Measurements from ENCODE around the gene OVAAL.

- TF ChIP-seq, protein P1, sequence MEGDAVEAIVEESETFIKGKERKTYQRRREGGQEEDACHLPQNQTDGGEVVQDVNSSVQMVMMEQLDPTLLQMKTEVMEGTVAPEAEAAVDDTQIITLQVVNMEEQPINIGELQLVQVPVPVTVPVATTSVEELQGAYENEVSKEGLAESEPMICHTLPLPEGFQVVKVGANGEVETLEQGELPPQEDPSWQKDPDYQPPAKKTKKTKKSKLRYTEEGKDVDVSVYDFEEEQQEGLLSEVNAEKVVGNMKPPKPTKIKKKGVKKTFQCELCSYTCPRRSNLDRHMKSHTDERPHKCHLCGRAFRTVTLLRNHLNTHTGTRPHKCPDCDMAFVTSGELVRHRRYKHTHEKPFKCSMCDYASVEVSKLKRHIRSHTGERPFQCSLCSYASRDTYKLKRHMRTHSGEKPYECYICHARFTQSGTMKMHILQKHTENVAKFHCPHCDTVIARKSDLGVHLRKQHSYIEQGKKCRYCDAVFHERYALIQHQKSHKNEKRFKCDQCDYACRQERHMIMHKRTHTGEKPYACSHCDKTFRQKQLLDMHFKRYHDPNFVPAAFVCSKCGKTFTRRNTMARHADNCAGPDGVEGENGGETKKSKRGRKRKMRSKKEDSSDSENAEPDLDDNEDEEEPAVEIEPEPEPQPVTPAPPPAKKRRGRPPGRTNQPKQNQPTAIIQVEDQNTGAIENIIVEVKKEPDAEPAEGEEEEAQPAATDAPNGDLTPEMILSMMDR (IDR thresholded peaks at IDR 0.05; ENCODE audit: insufficient read depth, low read length, poor library complexity, severe bottlenecking), result no peak
- TF ChIP-seq EZH2phosphoT487 (conservative IDR thresholded peaks at IDR 0.05; ENCODE audit: low read length), result no peak
These were observed 14.0 kb downstream of the OVAAL start for GRCh38 chr1:180572760-180573159.

All from SU-DHL-6 (cell line).